HG03095 (cell line): Measurements from ENCODE around the gene CALML5.

Source experiments
- ATAC-seq: cut with Tn5 transposase; IDR thresholded peaks from one replicate; pipeline ENCODE4 v1.9.1; 2021; ENCODE audit warnings: moderate library complexity; ENCODE audit not compliant: unreplicated experiment

CALML5 gene

GRCh38 chr10:5533098-5533731 is 33.8 kb upstream of the CALML5 start:
- no peak for ATAC-seq

GRCh38 chr10:5532618-5533097 is 33.3 kb upstream of the CALML5 start:
- ATAC-seq: no peak

DNA sequence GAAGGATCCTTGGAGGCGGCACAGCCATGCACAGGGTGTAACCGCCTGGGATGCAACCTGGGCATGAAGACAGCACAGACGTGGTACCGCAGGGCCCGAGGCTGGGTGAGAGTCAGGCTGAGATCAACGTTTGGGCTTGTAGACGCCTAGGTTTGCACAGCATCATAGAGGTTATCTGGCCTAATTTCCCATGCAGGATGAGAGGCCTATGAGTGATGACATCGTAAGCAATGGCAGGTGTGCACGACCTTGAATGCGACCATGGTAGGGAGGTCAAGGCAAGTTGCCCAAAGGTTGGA is 32.9 kb upstream of the CALML5 start:
- no peak for ATAC-seq

DNA sequence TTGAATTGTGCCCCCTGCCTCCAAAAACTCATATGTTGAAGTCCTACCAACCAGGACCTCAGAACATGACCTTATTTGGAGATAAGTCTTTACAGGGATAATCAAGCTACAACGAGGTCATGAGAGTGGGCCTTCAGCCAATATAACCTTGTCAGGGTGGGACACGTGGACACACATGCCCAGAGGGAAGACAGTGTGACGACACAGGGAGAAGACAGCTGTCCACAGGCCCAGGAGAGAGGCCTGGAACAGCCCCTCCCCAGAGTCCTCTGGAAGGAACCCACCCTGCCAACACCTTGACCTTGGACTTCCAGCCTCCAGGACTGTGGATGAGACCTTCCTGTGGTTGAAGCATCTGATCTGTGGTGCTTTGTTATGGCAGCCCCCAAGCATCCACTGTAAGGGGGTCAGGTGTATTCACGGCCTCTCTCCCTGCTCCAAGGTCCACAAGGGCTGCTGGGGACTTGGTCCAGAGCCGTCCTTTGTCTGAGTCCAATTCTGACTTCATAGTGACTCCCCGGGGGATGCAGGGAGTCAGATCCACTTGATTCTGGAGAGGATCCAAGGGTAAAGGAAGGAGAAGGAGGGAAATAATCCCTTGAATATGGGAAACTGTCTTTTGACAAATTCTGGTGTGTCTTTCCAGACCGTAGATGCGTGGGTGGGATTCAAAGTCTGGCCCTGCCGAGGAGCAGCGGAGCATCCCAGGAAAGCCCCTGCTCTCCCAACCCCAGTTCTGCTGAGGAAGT is 32.4 kb upstream of the CALML5 start:
- ATAC-seq: no peak

DNA sequence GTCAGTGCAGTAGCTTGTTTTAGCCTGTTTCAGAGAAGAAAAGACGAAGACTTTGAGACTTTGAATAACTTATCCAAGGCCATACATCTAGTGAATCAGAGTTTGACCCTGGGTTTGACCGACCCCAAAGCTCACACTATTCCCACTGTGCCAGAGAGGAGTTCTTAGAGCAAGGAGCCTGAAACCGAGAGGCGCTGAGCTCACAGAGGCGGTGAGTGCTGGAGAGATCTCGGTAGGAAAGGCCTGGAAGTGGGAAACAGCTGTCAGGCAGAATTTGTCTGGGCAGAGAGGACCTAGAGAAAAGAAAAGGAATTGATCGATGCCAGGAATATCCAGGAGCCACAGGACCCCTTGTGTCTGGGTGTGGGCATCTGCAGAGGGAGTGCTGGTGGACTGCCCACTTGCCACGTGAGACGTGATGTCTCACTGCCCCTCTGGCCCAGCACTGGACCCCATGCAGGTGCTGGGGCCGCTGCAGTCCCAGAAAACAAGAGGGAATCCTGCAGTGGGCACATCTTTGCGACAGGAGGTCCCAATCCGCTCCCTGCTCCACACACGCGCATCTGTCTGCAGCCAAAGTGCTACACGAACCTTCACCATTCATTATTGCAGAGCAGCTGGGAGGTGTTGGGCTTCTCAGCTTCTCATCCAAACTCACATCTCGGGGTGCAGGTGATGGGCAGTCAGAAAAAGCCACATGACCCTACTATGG is 31.6 kb upstream of the CALML5 start:
- no peak for ATAC-seq

DNA sequence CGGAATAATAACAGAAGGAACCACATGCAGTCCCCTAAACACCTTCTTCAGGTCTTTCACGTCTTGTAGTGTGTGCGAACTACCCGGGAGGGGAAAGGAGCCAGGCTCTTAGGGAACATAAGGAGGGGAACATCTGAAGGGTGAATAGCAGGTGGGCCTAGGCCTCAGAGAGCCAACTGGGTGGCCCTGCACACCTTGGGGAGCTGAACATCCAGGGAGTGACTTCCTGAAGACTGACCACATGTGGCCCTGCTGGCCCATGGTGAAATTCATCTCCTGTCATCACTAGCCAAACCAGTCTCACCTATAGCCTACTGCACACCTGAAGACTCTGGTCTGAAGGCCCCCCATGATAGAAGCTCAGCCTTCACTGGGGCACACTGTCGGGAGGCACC is 31.0 kb upstream of the CALML5 start:
- ATAC-seq: no peak

DNA sequence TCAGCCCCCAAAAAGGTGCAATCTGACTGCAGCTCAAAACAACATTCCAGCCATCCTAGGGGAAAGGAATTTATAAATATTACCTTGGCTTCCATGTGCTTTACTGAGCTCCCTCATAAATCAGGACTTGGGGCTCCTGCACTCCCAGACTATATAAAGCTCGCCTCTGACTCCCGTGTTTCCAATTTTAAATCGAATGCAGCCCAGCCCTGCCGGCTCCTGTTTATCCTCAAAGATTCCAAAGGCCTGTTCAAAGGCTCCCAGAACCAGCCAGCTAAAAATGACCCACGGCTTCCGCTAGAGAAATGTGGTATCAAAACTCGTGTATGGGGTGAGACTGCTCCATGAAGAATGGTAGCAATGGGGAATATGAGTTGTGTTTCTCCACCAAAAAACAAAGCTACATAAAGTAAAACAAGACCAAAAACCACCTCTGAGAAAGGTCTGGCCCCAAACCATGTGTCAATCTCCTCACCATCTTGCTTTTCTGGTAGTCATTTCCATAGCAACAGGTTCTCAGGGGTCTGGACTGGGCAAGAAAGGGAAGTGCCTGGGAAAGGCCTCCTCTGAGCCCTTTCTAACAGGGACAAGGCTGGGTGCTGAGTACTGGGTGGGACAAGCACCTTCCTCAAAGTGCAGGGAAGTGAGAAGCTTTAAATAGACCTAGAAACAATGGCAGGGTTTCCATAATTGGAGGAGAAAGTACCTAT is 30.5 kb upstream of the CALML5 start:
- ATAC-seq: no peak

DNA sequence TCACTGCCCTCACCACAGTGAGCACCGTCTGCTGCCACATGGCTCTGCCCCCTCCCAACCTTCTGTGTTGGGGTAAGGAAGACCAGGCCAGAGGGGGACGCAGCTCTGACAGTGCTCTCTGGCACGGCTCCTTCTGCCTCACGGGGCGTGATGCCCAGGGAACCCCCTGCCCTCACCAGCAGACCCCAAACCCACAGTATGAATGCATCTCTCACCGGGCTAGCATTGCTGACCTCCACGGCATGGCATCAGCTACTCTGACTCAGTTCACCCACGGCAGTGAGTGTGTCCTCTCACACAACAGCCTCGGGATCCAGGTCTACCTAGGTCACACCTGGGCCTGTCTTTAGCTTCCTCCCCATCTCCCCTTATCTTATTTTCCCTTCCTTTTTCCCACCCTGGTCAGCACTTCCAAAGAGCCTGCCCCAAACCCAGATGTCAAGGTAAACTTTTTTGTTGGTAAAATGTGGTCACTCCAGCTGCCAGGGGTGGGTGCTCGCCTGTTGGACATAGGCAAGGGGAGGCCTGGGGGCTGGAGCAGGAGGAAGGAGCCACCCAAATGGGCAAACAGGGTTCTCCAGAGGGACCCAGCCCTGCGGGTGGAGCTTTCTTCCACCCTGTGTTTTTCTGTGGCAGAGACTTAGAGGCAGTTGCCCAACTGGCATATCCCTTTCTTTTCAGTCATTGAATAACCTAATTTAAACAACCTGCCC is 29.8 kb upstream of the CALML5 start:
- no peak for ATAC-seq

GRCh38 chr10:5527332-5528200 is 28.2 kb upstream of the CALML5 start:
- ATAC-seq: no peak

DNA sequence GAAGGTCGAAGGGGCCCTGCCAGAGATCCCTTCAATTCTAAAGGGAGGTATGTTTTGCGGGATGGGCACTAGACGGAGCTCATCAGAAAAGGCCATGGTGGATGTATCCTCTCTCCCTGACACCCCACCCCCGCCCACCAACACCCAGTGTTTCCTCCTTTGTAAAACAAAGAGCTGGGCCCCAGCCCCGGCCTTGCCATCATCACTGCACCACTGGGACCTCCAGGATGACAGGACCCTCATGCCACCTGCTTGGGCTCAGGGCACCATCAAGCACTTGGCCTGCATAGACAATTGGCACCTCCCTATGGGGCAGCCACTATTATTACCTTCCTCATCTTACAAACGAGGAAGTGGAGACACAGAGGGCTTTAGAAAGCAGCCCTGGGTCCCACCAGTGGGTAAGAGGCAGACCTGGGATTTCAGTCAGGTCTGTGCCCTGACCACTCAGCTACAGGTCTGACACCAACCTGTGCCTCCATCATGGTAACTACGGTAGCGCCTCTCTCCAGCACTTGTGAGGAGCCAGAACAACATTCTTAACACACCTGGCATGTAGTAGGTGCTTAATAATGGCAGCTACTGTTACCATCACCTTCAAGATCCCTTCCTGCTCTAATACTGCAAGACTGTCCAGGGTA is 27.4 kb upstream of the CALML5 start:
- ATAC-seq: no peak

- ATAC-seq: no peak
Measured at GRCh38 chr10:5525561-5526341, 26.4 kb upstream of the CALML5 start.

DNA sequence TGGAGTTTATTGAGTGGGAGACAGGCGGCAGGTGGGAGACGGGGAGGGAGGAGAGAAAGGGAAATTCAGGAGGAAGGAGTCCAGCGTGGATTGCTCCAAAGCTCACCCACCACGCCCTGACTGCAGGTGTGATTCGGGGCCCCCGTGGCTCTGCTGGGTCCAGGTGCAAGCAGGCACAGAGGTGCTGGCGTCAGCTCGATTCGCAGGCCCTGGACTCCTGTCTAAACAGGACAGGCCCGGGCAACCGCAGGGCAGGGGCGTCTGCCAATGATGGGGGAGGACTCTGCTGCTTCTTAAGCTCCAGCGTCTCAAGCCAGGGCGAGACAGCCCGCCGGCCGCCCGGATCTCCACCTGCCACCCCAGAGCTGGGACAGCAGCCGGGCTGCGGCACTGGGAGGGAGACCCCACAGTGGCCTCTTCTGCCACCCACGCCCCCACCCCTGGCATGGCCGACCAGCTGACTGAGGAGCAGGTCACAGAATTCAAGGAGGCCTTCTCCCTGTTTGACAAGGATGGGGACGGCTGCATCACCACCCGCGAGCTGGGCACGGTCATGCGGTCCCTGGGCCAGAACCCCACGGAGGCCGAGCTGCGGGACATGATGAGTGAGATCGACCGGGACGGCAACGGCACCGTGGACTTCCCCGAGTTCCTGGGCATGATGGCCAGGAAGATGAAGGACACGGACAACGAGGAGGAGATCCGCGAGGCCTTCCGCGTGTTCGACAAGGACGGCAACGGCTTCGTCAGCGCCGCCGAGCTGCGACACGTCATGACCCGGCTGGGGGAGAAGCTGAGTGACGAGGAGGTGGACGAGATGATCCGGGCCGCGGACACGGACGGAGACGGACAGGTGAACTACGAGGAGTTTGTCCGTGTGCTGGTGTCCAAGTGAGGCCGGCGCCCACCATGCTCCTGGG is 25.5 kb upstream of the CALML5 start, which contains the start of gene CALML3:
Gene CALML3, plus strand, starts transcription at position 321 of the 920 bp plus-strand sequence. Its CDS starts 125 bp downstream, at position 446.
- ATAC-seq: no peak

DNA sequence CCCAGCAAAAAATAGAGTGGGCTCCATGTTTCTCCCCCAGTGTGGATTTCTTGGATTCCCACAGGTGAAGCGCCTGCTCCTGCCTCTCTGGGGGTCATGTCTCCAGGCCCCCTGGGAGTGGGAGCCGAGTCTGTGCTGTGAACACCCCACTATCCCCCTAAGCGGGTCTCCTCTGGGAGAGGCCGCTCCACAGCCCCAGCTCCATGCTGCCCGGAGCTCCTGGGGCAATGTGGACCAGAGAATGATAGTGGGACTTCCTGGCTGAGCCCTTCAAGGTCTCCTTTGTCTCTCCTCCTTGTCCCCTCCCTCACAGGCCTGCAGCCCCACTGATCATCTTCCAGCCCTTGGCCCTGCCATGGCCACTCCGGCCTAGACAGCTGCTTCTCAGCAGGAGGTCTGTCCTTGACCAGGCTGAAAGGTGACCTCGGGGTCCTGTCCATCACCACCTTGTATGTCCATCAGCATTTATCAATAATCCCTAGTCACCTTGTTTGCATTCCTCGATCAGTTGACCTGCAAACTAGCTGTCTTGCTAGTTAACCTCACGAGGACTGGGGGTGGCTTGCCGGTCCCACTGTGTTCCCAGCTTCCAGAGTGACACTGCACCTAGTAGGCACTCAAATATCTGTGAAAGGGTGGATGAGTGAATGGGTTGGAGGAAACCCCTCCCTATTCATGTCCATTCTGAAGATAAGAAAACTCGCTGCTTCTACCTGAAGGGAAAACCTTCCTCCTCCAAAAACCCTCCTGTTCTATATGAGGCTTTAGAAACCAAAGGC is 24.6 kb upstream of the CALML5 start:
- ATAC-seq: no peak

DNA sequence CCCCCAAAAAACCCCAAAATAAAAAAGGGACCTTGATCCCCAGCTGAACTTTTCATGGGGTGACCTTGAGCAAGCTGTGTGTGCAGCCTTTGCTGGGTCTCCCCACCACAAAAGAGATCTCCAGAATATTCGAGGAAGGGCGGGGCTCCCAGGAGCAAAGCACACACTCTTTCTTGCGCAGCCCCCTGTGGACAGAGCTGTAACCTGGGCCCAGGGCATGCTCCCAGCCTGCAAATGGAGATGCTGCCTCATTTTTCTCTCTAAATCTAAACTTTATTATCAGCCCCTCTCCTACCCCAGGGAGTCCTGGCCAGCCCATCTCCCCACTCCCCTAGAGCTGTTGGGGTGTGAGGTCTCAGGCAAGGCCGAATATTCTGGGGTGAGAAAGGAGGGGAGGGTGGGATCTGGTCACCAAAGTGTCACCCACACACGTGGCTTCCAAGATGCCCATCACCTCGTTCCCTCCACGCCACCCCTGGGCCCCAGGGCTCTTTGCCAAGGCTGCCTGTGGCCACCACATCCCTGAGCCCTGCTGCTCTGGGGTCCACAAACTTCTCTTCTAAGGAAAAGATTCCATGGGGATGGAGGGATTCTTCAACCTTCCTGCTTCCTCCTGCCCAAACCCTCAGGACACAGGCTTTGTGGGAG is 23.7 kb upstream of the CALML5 start:
- no peak for ATAC-seq

DNA sequence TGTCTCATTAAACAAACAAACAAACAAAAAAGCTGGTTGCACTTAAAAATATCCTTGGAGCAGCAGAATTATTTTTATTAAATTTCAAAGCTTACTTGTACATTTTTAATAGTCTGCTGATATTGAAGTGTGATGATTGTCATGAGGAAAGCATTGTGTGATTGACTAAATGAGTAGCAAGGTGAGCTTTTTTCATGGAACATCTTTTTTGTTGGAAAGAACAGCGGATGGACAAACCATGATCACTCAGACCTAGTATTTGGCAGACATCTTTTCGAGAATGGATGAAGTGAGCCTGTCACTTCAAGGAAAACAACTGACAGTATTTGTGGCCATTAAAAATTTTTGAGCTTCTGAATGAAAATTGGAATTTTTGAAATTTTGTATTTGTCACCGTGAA is 19.7 kb upstream of the CALML5 start:
- ATAC-seq: no peak

DNA sequence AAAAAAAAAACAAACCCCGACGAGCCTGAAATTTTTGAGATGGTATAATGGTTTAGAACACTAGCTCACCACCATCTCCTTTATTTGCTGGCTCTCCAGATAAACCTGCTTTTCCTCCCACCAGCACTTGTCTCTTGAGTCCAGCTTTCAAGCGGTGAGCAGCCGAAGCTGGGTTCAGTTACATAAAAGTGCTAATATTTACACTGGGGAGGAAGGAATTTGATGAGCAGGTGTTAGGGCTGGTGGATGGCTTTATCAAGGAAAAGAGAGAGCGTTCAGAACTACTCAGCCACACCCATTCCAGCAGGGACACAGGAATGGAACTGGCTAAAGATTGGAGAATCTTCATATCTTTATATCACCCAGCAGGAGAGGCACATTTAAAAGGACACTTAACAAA is 18.8 kb upstream of the CALML5 start:
- ATAC-seq: no peak
